Measurements from ENCODE around the gene OGFOD3. TPM values are rescaled to one million over a fixed set of nuclear protein-coding genes. Genes with fewer than 3 reads are reported as not detected.

OGFOD3 gene
- total RNA-seq, 1 experiment from 2014 or later, result 26.6 TPM

DNA sequence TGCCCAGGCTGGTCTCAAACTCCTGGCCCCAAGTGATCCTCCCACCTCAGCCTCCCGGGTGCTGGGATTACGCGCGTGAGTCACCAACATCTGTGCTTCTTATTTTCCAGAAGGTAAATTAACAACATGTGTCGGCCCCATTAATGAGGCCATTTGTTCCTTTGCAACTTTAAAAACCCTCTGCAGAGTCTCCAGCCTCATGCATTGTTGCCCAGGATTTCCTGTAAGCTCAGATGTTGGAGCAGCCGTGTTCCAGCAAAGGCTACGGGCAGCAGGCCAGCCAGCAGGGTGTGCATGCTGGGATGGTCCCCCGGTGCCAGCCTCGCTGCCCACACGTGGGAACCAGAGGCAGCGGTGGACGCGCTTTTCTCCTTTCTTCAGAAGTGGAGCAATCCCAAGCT, 19.3 kb downstream of the OGFOD3 start:
- no peaks in the 10 kb centered on the region for H3K79me2 ChIP-seq (ENCODE audit: low read depth)
- no peak overlapping the region for H2AFZ ChIP-seq
- no peak for DNase-seq
- H3F3A ChIP-seq (ENCODE audit: insufficient read depth, low read depth), result no peaks in the 10 kb centered on the region
- ChIA-PET POLR2A (ENCODE audit: unreplicated experiment) (no interaction called here), CTCF (no interaction called here)
- no peak overlapping the region for H3K4me3 ChIP-seq
- H3K4me1 ChIP-seq (replicated peaks; ENCODE audit: insufficient read depth), result no peaks in the 10 kb centered on the region
- no peaks in the 10 kb centered on the region for H3K36me3 ChIP-seq (ENCODE audit: low read depth)
- no TSS peak for BruUV-seq (replicated peaks)
- TF ChIP-seq EZH2 (IDR thresholded peaks at IDR 0.05; ENCODE audit: low read depth), result no peak
- no peak for TF ChIP-seq CTCF (conservative IDR thresholded peaks at IDR 0.05)
- H4K20me1 ChIP-seq (ENCODE audit: insufficient read depth), result no peaks in the 10 kb centered on the region; the same call in 1 of the 2 replicates
- intact Hi-C loops (cut with micrococcal nuclease; ENCODE audit: unreplicated experiment), result no loop called here
- no peaks in the 10 kb centered on the region for H3K9me3 ChIP-seq (ENCODE audit: insufficient read depth, low read depth)
- H3K9me2 ChIP-seq (ENCODE audit: insufficient read depth), result no peaks in the 10 kb centered on the region
- no peaks in the 10 kb centered on the region for H3K27me3 ChIP-seq (ENCODE audit: insufficient read depth, low read depth)
- no peak overlapping the region for H3K4me2 ChIP-seq
- H3K27ac ChIP-seq, result no peak overlapping the region

DNA sequence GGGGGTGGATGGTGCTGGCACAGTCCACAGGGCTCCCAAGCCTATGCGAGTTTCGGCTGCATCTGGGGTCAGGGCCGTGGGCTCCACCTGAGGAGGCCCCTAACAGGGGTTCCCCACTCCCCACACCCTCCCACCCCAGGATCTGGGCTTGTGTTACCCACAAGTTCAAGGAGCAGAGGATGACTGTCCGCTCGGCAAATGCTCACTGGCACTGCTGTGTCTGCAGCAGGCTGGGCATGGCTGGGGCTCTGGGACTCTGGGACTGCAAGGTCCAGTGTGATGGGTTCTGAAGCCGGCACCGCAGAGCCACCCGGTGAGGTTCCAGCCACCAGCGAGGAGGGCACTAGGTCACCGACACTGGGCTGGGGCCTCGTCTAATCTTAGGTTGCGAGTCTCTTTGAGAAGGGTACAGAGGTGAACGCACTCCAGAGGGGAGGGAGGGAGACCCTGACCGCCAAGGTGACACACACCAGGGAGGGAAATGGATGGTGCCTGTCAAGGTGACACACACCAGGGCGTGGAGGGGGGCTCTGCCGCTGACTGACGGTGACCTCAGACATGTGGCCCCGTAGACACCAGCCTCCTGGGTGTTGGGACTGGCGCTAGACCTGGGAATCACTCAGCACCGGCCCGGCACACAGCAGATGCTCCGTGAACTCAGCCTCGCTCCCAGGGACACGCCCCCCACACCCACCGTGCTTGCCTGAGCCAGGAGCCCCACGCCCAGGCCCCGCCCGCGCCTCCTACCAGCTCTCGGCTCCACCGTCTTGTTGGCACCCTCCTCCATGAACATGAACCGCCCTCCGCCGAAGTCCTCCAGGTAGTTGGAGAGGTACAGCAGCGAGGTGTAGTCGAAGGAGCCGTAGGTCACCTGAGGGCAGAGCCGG, 20.7 kb downstream of the OGFOD3 start:
- ChIA-PET POLR2A (ENCODE audit: unreplicated experiment) (no interaction called here), CTCF (interaction anchor here (0.6 kb wide), 4 partner anchors 34 to 360 kb away, joined by 3 to 8 read pairs (median 3); no protein-coding TSS in a partner anchor)
- TF ChIP-seq EZH2 (IDR thresholded peaks at IDR 0.05; ENCODE audit: low read depth) (no peak), CTCF (conservative IDR thresholded peaks at IDR 0.05) (no peak)
- Histone ChIP-seq H2AFZ (no peak overlapping the region), H3K36me3 (ENCODE audit: low read depth) (no peaks in the 10 kb centered on the region), H3K79me2 (ENCODE audit: low read depth) (no peaks in the 10 kb centered on the region), H3F3A (ENCODE audit: insufficient read depth, low read depth) (no peaks in the 10 kb centered on the region), H3K4me3 (no peak overlapping the region), H3K9me2 (ENCODE audit: insufficient read depth) (no peaks in the 10 kb centered on the region), H3K27ac (no peak overlapping the region), H3K27me3 (ENCODE audit: insufficient read depth, low read depth) (no peaks in the 10 kb centered on the region), H3K4me2 (no peak overlapping the region), H4K20me1 (ENCODE audit: insufficient read depth) (no peaks in the 10 kb centered on the region; the same call in 1 of the 2 replicates), H3K9me3 (ENCODE audit: insufficient read depth, low read depth) (no peaks in the 10 kb centered on the region), H3K4me1 (replicated peaks; ENCODE audit: insufficient read depth) (no peaks in the 10 kb centered on the region)
- no peak for DNase-seq
- intact Hi-C loops (cut with micrococcal nuclease; ENCODE audit: unreplicated experiment), result no loop called here
- no TSS peak for BruUV-seq (replicated peaks)

DNA sequence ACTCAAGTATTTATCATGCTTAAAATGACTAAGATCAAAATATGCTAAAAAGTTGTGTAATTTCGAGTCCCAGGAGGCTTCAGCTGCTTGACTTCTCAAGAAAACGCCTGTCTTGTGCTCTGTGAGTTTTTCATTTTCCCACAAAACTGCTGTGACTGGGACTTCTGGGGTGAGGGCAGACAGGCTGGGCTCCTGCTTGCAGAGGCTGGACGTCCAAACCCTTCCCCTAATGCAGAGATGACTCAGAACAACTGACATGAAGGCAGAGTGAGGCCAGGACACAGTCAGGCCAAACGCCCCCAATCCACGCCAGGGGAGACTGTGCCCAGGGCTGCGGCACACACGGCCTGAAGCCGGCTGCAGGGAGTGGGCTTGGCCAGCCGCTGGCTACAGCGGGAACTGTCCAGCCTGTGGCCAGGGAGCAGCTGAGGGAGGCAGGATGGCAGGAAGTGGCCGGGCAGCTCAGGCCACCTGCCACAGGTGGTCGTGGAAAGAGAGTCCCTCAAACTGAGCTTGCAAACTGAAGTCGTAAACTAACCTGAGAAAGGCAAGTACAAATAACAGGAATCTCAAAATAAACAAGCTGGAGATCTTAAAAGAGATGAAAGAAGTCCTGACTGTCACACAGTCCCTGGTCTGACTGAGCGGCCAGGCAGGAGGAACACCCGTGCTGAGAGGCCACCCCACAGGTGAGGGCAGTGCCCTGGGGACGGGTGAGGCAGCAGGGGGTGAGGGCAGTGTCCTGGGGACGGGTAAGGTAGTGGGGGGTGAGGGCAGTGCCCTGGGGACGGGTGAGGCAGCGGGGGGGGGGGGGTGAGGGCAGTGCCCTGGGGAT, 21.6 kb downstream of the OGFOD3 start:
- Histone ChIP-seq H3K4me2 (no peak overlapping the region), H3F3A (ENCODE audit: insufficient read depth, low read depth) (no peaks in the 10 kb centered on the region), H3K27me3 (ENCODE audit: insufficient read depth, low read depth) (no peaks in the 10 kb centered on the region), H3K4me1 (replicated peaks; ENCODE audit: insufficient read depth) (no peaks in the 10 kb centered on the region), H3K9me2 (ENCODE audit: insufficient read depth) (no peaks in the 10 kb centered on the region), H3K79me2 (ENCODE audit: low read depth) (no peaks in the 10 kb centered on the region), H3K27ac (no peak overlapping the region), H3K9me3 (ENCODE audit: insufficient read depth, low read depth) (no peaks in the 10 kb centered on the region), H2AFZ (no peak overlapping the region), H3K4me3 (no peak overlapping the region), H4K20me1 (ENCODE audit: insufficient read depth) (no peaks in the 10 kb centered on the region; the same call in 1 of the 2 replicates), H3K36me3 (ENCODE audit: low read depth) (no peaks in the 10 kb centered on the region)
- no TSS peak for BruUV-seq (replicated peaks)
- ChIA-PET CTCF (interaction anchor here (0.6 kb wide), 3 partner anchors 33 to 361 kb away, joined by 3 to 8 read pairs (median 3); no protein-coding TSS in a partner anchor), POLR2A (ENCODE audit: unreplicated experiment) (interaction anchor here (0.7 kb wide), 1 partner anchor 381 kb away, joined by 8 read pairs; no protein-coding TSS in a partner anchor)
- intact Hi-C loops (cut with micrococcal nuclease; ENCODE audit: unreplicated experiment), result no loop called here
- TF ChIP-seq EZH2 (IDR thresholded peaks at IDR 0.05; ENCODE audit: low read depth) (no peak), CTCF (conservative IDR thresholded peaks at IDR 0.05) (no peak)
- peak in 1 of 2 experiments; percentile 41 for DNase-seq

Measured in PC-9 (cell line).